ENCODE results near the gene CIB2. TPM values are rescaled to one million over a fixed set of nuclear protein-coding genes. Genes with fewer than 3 reads are reported as not detected.

The CIB2 gene
- total and polyA plus RNA-seq, 2 donors (not counting 1 experiment from before 2014, with no cell fraction given), result 0.97 to 3.2 TPM

DNA sequence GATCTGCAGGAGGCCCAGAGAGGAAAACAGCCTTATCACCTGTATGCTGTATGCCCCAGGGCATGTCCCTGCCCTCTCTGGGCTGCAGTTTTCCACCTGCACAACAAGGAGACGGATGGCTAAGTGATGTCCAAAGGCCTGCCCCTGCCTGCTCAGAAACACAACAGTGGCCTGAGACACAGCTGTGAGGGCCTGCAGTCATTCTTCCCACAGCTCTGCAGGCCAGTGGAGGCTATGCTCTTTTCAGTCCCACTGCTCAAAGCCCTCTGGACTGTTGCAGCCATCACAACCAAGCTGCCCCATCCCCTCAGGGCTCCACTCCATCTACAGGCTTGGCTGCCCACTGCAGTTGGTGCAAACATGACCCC lies 48.5 kb downstream of the CIB2 start:
- H3K4me1 ChIP-seq (ENCODE audit: control insufficient read depth in 2 of 2, insufficient read depth in 2 of 2, low read length in 2 of 2), result peaks cover 6 to 7% of the 10 kb centered on the region in 2 donors
- no peaks in the 10 kb centered on the region for H3K9me3 ChIP-seq (ENCODE audit: control extremely low read depth in 1 of 3, control insufficient read depth in 2 of 3, insufficient read depth in 1 of 3, low read length in 2 of 3)
- H3K4me1 Mint-ChIP-seq, result peaks cover 7% of the 10 kb centered on the region
- no peak overlapping the region for H3K4me3 ChIP-seq (ENCODE audit: control extremely low read depth in 1 of 5, extremely low read depth in 1 of 5, insufficient read depth in 1 of 5, low read depth in 2 of 5, low read length in 4 of 5)
- no peaks in the 10 kb centered on the region for H4K20me1 ChIP-seq (ENCODE audit: control insufficient read depth, insufficient read depth, low read length, poor library complexity, severe bottlenecking)
- H3K27ac Mint-ChIP-seq, result no peak overlapping the region
- H3K27ac ChIP-seq (ENCODE audit: low read length in 2 of 2), result no peak overlapping the region
- DNase-seq (no peak), ATAC-seq (ENCODE audit: low read depth) (no peak)
- H3K4me3 Mint-ChIP-seq, result no peak overlapping the region
- no peaks in the 10 kb centered on the region for H3K27me3 Mint-ChIP-seq
- POLR2A ChIA-PET, result no interaction called here
- H3K4me2 ChIP-seq (replicated peaks; ENCODE audit: low read depth, low read length, poor library complexity, severe bottlenecking), result no peak overlapping the region
- CTCF ChIA-PET, result interaction anchor here (1.1 to 1.7 kb wide), 4 partner anchors 11 to 64 kb away, joined by 3 to 5 read pairs (median 4); no protein-coding TSS in a partner anchor
- H2AFZ ChIP-seq (ENCODE audit: insufficient read depth, low read depth, low read length, poor library complexity, severe bottlenecking), result no peak overlapping the region
- intact Hi-C loops (cut with micrococcal nuclease), result no loop called here
- H3K36me3 ChIP-seq (replicated peaks in 1 of 2; ENCODE audit: control extremely low read depth in 1 of 2, control insufficient read depth in 1 of 2, extremely low read depth in 1 of 2, insufficient read depth in 2 of 2, low read length in 1 of 2), result no peaks in the 10 kb centered on the region
- H3K9me3 Mint-ChIP-seq (ENCODE audit: insufficient read depth), result no peaks in the 10 kb centered on the region
- WGBS (ENCODE audit: insufficient coverage), result 96% methylated on average over 1 of the region's 1 CpG
- no peaks in the 10 kb centered on the region for H3K27me3 ChIP-seq (replicated peaks in 1 of 4; ENCODE audit: control extremely low read depth in 1 of 4, control insufficient read depth in 3 of 4, insufficient read depth in 4 of 4, low read length in 3 of 4)
- H3K9ac ChIP-seq (ENCODE audit: low read length), result no peak overlapping the region
- TF ChIP-seq EZH2 (IDR thresholded peaks at IDR 0.05; ENCODE audit: borderline replicate concordance, insufficient read depth, low read depth, low read length, poor library complexity, severe bottlenecking), result no peak
- TF ChIP-seq, protein P1, sequence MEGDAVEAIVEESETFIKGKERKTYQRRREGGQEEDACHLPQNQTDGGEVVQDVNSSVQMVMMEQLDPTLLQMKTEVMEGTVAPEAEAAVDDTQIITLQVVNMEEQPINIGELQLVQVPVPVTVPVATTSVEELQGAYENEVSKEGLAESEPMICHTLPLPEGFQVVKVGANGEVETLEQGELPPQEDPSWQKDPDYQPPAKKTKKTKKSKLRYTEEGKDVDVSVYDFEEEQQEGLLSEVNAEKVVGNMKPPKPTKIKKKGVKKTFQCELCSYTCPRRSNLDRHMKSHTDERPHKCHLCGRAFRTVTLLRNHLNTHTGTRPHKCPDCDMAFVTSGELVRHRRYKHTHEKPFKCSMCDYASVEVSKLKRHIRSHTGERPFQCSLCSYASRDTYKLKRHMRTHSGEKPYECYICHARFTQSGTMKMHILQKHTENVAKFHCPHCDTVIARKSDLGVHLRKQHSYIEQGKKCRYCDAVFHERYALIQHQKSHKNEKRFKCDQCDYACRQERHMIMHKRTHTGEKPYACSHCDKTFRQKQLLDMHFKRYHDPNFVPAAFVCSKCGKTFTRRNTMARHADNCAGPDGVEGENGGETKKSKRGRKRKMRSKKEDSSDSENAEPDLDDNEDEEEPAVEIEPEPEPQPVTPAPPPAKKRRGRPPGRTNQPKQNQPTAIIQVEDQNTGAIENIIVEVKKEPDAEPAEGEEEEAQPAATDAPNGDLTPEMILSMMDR (IDR thresholded peaks at IDR 0.05), result no peak
- peaks cover 4% of the 10 kb centered on the region for H3K79me2 ChIP-seq (ENCODE audit: control insufficient read depth, insufficient read depth, low read length)

DNA sequence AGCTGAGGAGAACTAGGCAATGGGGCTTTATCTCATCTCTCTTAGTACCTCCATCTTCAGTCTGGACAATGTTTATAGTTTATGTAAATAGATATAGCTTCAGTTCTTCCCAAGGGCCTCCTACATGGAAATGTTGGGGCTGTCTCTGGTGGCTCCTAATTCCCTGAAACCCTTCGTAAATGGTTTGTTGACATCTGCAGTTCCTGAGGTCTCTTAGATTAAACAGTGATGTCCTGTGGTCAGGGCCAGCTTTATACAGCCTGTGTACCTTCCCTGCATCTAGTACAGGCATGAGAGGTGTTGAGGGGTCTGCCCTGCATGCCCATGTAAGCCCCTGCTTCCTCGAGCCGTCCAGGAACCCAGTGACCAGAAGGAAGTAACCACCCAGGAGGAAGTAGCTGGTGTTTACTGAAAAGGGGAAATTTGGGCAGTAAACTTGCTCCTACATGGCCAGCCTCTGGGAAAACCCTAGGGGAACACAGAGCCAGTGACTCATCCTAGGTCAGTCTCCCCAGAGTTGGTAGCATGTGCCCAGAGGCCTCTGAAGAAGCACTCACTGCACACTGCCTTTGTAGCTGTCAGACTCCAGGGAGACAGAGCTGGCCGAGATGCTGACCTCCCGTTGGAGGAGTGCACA lies 49.0 kb downstream of the CIB2 start:
- H3K4me3 Mint-ChIP-seq, result no peak overlapping the region
- TF ChIP-seq, protein P1 (IDR thresholded peaks at IDR 0.05), result no peak
- no peak for TF ChIP-seq EZH2 (IDR thresholded peaks at IDR 0.05; ENCODE audit: borderline replicate concordance, insufficient read depth, low read depth, low read length, poor library complexity, severe bottlenecking)

More for the DNA sequence above, 49.0 kb downstream of the CIB2 start:
- Histone ChIP-seq H3K4me1 (ENCODE audit: control insufficient read depth in 2 of 2, insufficient read depth in 2 of 2, low read length in 2 of 2) (peaks cover 5 to 6% of the 10 kb centered on the region in 2 donors), H3K27ac (ENCODE audit: low read length in 2 of 2) (no peak overlapping the region), H3K36me3 (replicated peaks in 1 of 2; ENCODE audit: control extremely low read depth in 1 of 2, control insufficient read depth in 1 of 2, extremely low read depth in 1 of 2, insufficient read depth in 2 of 2, low read length in 1 of 2) (no peaks in the 10 kb centered on the region), H3K9ac (ENCODE audit: low read length) (no peak overlapping the region), H2AFZ (ENCODE audit: insufficient read depth, low read depth, low read length, poor library complexity, severe bottlenecking) (no peak overlapping the region), H3K4me2 (replicated peaks; ENCODE audit: low read depth, low read length, poor library complexity, severe bottlenecking) (no peak overlapping the region), H3K79me2 (ENCODE audit: control insufficient read depth, insufficient read depth, low read length) (peaks cover 6% of the 10 kb centered on the region), H4K20me1 (ENCODE audit: control insufficient read depth, insufficient read depth, low read length, poor library complexity, severe bottlenecking) (no peaks in the 10 kb centered on the region), H3K9me3 (ENCODE audit: control extremely low read depth in 1 of 3, control insufficient read depth in 2 of 3, insufficient read depth in 1 of 3, low read length in 2 of 3) (no peaks in the 10 kb centered on the region), H3K27me3 (replicated peaks in 1 of 4; ENCODE audit: control extremely low read depth in 1 of 4, control insufficient read depth in 3 of 4, insufficient read depth in 4 of 4, low read length in 3 of 4) (no peaks in the 10 kb centered on the region), H3K4me3 (ENCODE audit: control extremely low read depth in 1 of 5, extremely low read depth in 1 of 5, insufficient read depth in 1 of 5, low read depth in 2 of 5, low read length in 4 of 5) (no peak overlapping the region)
- no peak for DNase-seq
- H3K9me3 Mint-ChIP-seq (ENCODE audit: insufficient read depth), result no peaks in the 10 kb centered on the region
- no peak for ATAC-seq (ENCODE audit: low read depth)
- intact Hi-C loops (cut with micrococcal nuclease), result no loop called here
- H3K4me1 Mint-ChIP-seq, result peaks cover 5% of the 10 kb centered on the region
- ChIA-PET POLR2A (interaction anchor here (0.5 kb wide), 1 partner anchor 67 kb away, joined by 9 read pairs; the partner anchor contains the start of gene IDH3A), CTCF (interaction anchor here (1.1 to 1.7 kb wide), 4 partner anchors 12 to 64 kb away, joined by 3 to 5 read pairs (median 4); no protein-coding TSS in a partner anchor)
- 77% methylated on average over 5 of the region's 5 CpGs for WGBS (ENCODE audit: insufficient coverage)
- no peaks in the 10 kb centered on the region for H3K27me3 Mint-ChIP-seq
- no peak overlapping the region for H3K27ac Mint-ChIP-seq
